ENCODE results near the gene EML1.

Gene EML1

DNA sequence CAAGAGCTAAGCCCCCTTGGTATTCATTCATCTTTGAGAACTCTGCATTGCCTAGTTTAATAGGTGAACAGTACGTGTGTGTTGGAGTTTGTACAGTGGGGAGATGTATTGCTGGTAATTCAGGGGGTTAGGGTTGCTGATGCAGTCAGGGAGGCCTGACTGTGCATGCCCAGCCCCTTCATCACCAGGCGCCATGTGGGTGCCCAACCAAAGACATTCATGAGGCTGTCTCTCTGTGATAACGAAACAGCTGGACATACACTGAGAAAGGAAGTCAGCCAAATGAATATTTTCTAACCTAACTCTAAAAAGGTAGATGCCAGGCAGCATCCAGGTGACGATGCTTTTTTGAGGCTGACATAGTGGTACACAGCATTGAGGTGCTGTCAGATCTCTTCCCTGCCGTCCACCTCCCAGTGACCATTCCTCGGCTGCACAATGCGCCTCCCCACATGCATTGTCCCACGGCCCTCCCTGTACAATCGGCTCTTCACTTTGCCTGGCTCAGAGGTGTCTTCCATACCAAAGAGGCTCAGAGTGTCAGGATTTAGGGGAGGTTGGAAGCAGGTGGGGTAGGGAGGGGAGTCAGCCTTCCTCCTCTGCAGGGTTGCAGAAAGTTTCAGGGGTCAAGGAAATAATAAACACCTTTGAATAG lies 19.0 kb downstream of the EML1 start:
- Histone ChIP-seq H3K27ac (ENCODE audit: low read depth, low read length) (no peak overlapping the region), H3K27me3 (ENCODE audit: control insufficient read depth in 5 of 5, insufficient read depth in 4 of 5, low read length in 5 of 5) (no peaks in the 10 kb centered on the region), H3K36me3 (ENCODE audit: control insufficient read depth in 5 of 5, insufficient read depth in 5 of 5, low read length in 5 of 5) (no peaks in the 10 kb centered on the region), H3K9me3 (ENCODE audit: control insufficient read depth in 5 of 5, low read length in 5 of 5) (no peaks in the 10 kb centered on the region), H3K4me3 (ENCODE audit: low read depth in 1 of 5, low read length in 5 of 5) (no peak overlapping the region), H3K4me1 (ENCODE audit: control insufficient read depth in 5 of 5, insufficient read depth in 5 of 5, low read length in 5 of 5) (peaks cover 4 to 35% (median 28%) of the 10 kb centered on the region in 5 donors), H3K9ac (ENCODE audit: low read length in 5 of 5) (no peak overlapping the region)

DNA sequence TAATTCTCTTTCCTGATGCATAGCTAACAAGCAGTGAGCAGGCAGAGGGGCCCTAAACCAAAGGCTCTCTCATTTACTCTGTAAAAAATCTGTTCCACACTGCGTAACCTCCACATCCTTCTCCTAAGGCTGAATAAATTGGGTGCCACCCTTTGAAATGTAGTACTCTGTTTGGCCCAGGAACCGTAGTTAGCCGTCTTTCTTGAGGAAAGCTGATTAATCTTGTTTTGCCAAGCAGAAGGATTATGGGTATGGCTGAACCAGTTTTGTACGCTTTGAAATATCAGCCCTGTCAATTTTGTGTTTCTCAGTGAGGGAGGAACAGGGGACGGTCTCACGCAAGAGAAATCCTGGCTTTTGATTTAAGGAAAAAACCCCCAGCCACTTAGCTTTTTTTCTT lies 19.7 kb downstream of the EML1 start:
- Histone ChIP-seq H3K27ac (ENCODE audit: low read depth, low read length) (no peak overlapping the region), H3K36me3 (ENCODE audit: control insufficient read depth in 5 of 5, insufficient read depth in 5 of 5, low read length in 5 of 5) (no peaks in the 10 kb centered on the region), H3K9ac (ENCODE audit: low read length in 5 of 5) (no peak overlapping the region), H3K27me3 (ENCODE audit: control insufficient read depth in 5 of 5, insufficient read depth in 4 of 5, low read length in 5 of 5) (no peaks in the 10 kb centered on the region), H3K9me3 (ENCODE audit: control insufficient read depth in 5 of 5, low read length in 5 of 5) (no peaks in the 10 kb centered on the region), H3K4me1 (ENCODE audit: control insufficient read depth in 5 of 5, insufficient read depth in 5 of 5, low read length in 5 of 5) (peaks cover 4 to 30% (median 24%) of the 10 kb centered on the region in 5 donors), H3K4me3 (ENCODE audit: low read depth in 1 of 5, low read length in 5 of 5) (no peak overlapping the region)

DNA sequence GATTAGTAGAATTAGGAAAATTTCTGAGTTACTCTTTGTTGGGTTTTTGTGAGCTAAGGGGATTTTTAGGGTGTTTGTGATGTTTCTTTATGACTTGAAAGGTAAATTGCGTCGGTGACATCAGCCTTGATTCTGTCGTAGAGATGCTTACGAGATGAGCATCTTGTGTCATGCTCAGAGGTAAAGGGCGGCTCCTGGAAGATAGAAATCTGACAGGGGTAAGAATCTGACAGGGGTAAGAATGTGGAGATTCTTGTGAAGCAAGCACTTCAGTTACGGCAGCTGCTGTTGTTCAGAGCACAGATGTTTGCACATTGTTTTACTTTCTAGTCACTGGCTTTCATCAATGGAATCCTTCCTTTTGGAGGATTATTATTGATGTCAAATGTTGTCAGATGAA lies 22.5 kb downstream of the EML1 start:
- H3K4me3 ChIP-seq (ENCODE audit: low read depth in 1 of 5, low read length in 5 of 5), result no peak overlapping the region
- H3K4me1 ChIP-seq (ENCODE audit: control insufficient read depth in 5 of 5, insufficient read depth in 5 of 5, low read length in 5 of 5), result peaks cover 0 to 7% (median 3%) of the 10 kb centered on the region in 5 donors
- H3K9me3 ChIP-seq (ENCODE audit: control insufficient read depth in 5 of 5, low read length in 5 of 5), result no peaks in the 10 kb centered on the region
- no peak overlapping the region for H3K27ac ChIP-seq (ENCODE audit: low read depth, low read length)
- H3K9ac ChIP-seq (ENCODE audit: low read length in 5 of 5), result no peak overlapping the region
- no peaks in the 10 kb centered on the region for H3K36me3 ChIP-seq (ENCODE audit: control insufficient read depth in 5 of 5, insufficient read depth in 5 of 5, low read length in 5 of 5)
- H3K27me3 ChIP-seq (ENCODE audit: control insufficient read depth in 5 of 5, insufficient read depth in 4 of 5, low read length in 5 of 5), result no peaks in the 10 kb centered on the region

DNA sequence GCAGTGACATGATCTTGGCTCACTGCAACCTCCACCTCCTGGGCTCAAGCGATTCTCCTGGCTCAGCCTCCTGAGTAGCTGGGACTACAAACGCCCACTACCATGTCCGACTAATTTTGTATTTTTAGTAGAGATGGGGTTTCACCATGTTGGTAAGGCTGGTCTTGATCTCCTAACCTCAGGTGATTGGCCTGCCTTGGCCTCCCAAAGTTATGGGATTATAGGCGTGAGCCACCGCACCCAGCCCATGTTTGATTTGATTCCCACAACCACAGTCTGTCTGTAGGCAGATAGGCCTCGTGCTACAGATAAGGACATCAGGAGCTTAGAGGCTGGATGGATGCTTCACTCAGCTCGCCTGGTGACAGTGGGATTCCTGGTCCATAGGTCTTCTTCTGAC lies 23.0 kb downstream of the EML1 start:
- Histone ChIP-seq H3K27me3 (ENCODE audit: control insufficient read depth in 5 of 5, insufficient read depth in 4 of 5, low read length in 5 of 5) (no peaks in the 10 kb centered on the region), H3K36me3 (ENCODE audit: control insufficient read depth in 5 of 5, insufficient read depth in 5 of 5, low read length in 5 of 5) (no peaks in the 10 kb centered on the region), H3K27ac (ENCODE audit: low read depth, low read length) (no peak overlapping the region), H3K9me3 (ENCODE audit: control insufficient read depth in 5 of 5, low read length in 5 of 5) (no peaks in the 10 kb centered on the region), H3K4me1 (ENCODE audit: control insufficient read depth in 5 of 5, insufficient read depth in 5 of 5, low read length in 5 of 5) (peaks cover 0 to 7% (median 3%) of the 10 kb centered on the region in 5 donors), H3K4me3 (ENCODE audit: low read depth in 1 of 5, low read length in 5 of 5) (no peak overlapping the region), H3K9ac (ENCODE audit: low read length in 5 of 5) (no peak overlapping the region)

DNA sequence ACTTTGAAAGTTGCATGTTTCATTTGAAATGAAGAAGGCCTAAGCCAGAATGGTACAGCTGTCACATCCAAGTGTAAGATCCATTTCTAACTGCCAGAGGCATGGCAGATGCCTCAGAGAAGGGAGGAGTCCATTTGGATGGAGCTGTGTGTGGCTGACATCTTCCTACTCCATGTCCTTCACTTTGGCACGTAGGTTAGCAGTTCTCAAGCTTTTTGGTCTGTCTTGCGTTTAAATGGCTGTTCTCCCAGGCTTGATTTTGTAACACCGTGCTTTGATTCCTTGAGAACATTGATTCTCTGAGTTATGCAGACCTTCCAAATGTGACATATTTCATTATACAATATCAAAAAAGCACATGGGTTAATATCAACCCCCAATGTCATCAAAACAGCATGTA lies 23.4 kb downstream of the EML1 start:
- no peaks in the 10 kb centered on the region for H3K27me3 ChIP-seq (ENCODE audit: control insufficient read depth in 5 of 5, insufficient read depth in 4 of 5, low read length in 5 of 5)
- H3K27ac ChIP-seq (ENCODE audit: low read depth, low read length), result no peak overlapping the region
- H3K4me1 ChIP-seq (ENCODE audit: control insufficient read depth in 5 of 5, insufficient read depth in 5 of 5, low read length in 5 of 5), result peaks cover 0 to 7% (median 3%) of the 10 kb centered on the region in 5 donors
- H3K36me3 ChIP-seq (ENCODE audit: control insufficient read depth in 5 of 5, insufficient read depth in 5 of 5, low read length in 5 of 5), result no peaks in the 10 kb centered on the region
- H3K9me3 ChIP-seq (ENCODE audit: control insufficient read depth in 5 of 5, low read length in 5 of 5), result no peaks in the 10 kb centered on the region
- no peak overlapping the region for H3K9ac ChIP-seq (ENCODE audit: low read length in 5 of 5)
- no peak overlapping the region for H3K4me3 ChIP-seq (ENCODE audit: low read depth in 1 of 5, low read length in 5 of 5)

DNA sequence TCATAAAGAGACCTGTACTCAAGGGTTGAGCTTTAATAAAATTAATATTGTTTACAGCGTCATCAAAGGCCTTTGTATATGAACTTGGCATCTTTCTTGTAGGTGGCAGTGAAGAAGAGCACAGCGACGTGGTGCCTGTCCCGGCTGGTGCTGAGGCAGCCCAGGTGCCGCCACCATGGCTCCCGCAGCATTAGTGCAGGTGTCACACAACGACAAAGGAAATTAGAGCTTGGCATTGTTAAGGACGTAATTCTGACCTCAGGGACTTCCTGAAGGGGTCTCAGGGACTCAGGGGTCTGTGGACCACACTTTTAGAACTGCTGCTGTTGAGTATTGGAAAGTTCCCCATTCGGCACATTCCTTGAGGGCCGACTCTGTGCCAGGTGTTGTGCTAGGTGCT lies 24.1 kb downstream of the EML1 start:
- H3K9ac ChIP-seq (ENCODE audit: low read length in 5 of 5), result no peak overlapping the region
- H3K27me3 ChIP-seq (ENCODE audit: control insufficient read depth in 5 of 5, insufficient read depth in 4 of 5, low read length in 5 of 5), result no peaks in the 10 kb centered on the region
- H3K4me1 ChIP-seq (ENCODE audit: control insufficient read depth in 5 of 5, insufficient read depth in 5 of 5, low read length in 5 of 5), result peaks cover 0 to 9% (median 3%) of the 10 kb centered on the region in 5 donors

DNA sequence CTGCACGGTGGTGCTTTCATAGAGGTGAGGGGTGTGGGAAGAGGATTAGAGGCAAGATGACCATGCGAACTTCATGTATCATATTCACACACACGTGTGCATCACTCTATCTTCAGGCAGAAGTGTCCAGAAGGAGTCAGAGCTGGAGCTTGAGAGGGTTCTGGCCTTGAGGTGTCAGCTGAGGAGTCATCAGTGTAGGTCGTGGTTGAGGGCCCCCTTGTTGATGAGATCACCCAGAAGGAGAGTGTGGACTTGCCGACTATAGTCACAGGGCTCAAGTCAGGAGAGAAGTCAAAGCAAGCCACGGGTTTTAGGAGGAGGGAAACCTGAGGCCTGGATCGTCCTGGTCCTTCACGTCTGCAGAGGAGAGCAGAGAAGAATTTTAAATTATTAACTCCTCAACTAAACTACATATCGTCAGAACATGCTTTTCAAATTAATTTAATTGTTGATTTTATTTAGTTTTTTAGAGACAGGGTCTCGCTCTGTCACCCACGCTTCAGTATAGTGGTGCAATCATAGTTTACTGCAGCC lies 25.4 kb downstream of the EML1 start:
- Histone ChIP-seq H3K4me3 (ENCODE audit: low read depth in 1 of 5, low read length in 5 of 5) (no peak overlapping the region), H3K9me3 (ENCODE audit: control insufficient read depth in 5 of 5, low read length in 5 of 5) (no peaks in the 10 kb centered on the region), H3K27ac (ENCODE audit: low read depth, low read length) (no peak overlapping the region), H3K9ac (ENCODE audit: low read length in 5 of 5) (no peak overlapping the region), H3K36me3 (ENCODE audit: control insufficient read depth in 5 of 5, insufficient read depth in 5 of 5, low read length in 5 of 5) (no peaks in the 10 kb centered on the region), H3K27me3 (ENCODE audit: control insufficient read depth in 5 of 5, insufficient read depth in 4 of 5, low read length in 5 of 5) (no peaks in the 10 kb centered on the region), H3K4me1 (ENCODE audit: control insufficient read depth in 5 of 5, insufficient read depth in 5 of 5, low read length in 5 of 5) (peaks cover 0 to 16% (median 3%) of the 10 kb centered on the region in 5 donors)

More for the DNA sequence above, 24.1 kb downstream of the EML1 start:
- Histone ChIP-seq H3K4me3 (ENCODE audit: low read depth in 1 of 5, low read length in 5 of 5) (no peak overlapping the region), H3K9me3 (ENCODE audit: control insufficient read depth in 5 of 5, low read length in 5 of 5) (no peaks in the 10 kb centered on the region), H3K27ac (ENCODE audit: low read depth, low read length) (no peak overlapping the region), H3K36me3 (ENCODE audit: control insufficient read depth in 5 of 5, insufficient read depth in 5 of 5, low read length in 5 of 5) (no peaks in the 10 kb centered on the region)

DNA sequence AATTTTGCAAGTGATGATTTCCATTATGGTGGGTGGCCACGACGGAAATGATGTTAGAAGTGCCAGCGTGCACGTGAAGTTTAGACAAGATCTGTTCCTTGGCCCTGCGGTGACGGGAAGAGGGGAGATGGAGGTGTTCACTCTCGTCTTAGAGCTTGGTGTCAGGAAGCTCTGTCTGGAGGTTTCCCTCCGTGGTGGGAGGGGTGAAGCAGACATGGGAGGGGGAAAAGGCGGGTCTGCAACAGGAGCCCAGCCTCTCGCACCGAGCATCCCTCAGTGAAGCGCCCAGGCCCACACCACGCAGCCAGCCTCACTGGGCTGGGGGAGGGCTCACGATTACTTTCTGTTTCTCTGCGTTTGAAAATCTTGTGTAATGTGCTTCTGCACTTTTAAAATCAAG lies 26.3 kb downstream of the EML1 start:
- no peaks in the 10 kb centered on the region for H3K27me3 ChIP-seq (ENCODE audit: control insufficient read depth in 5 of 5, insufficient read depth in 4 of 5, low read length in 5 of 5)
- no peak overlapping the region for H3K9ac ChIP-seq (ENCODE audit: low read length in 5 of 5)
- no peaks in the 10 kb centered on the region for H3K9me3 ChIP-seq (ENCODE audit: control insufficient read depth in 5 of 5, low read length in 5 of 5)
- H3K36me3 ChIP-seq (ENCODE audit: control insufficient read depth in 5 of 5, insufficient read depth in 5 of 5, low read length in 5 of 5), result no peaks in the 10 kb centered on the region
- H3K4me1 ChIP-seq (ENCODE audit: control insufficient read depth in 5 of 5, insufficient read depth in 5 of 5, low read length in 5 of 5), result peaks cover 0 to 16% (median 3%) of the 10 kb centered on the region in 5 donors
- no peak overlapping the region for H3K27ac ChIP-seq (ENCODE audit: low read depth, low read length)
- no peak overlapping the region for H3K4me3 ChIP-seq (ENCODE audit: low read depth in 1 of 5, low read length in 5 of 5)

DNA sequence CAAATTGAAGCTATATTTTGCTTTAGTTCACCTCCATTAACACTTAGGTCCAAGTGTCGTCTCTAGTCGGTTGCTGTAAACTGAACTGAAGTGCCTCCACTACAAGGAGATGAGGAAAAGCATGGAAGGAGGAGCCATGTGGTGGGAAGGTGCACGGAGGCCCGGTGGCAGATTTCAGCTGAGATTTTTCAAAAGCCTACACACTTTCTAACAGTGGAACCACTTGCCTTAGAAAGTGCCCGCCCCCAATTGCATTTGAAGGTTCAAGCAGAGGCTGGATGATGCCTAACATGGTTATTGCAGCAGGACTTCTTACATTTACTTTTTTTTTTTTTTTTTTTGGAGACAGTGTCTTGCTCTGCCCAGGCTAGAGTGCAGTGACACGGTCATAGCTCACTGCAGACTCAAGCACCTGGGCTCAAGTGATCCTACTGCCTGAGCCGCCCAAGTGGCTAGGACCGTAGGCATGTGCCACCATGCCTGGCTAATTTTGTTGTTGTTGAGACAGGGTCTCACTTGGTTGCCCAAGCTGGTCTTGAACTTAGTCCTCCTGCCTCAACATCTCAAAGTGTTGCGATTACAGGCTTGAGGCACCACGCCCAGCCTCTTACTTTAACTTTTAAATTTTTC lies 27.6 kb downstream of the EML1 start:
- no peaks in the 10 kb centered on the region for H3K9me3 ChIP-seq (ENCODE audit: control insufficient read depth in 5 of 5, low read length in 5 of 5)
- H3K4me3 ChIP-seq (ENCODE audit: low read depth in 1 of 5, low read length in 5 of 5), result no peak overlapping the region
- H3K27ac ChIP-seq (ENCODE audit: low read depth, low read length), result no peak overlapping the region
- no peak overlapping the region for H3K9ac ChIP-seq (ENCODE audit: low read length in 5 of 5)
- peaks cover 0 to 16% (median 3%) of the 10 kb centered on the region in 5 donors for H3K4me1 ChIP-seq (ENCODE audit: control insufficient read depth in 5 of 5, insufficient read depth in 5 of 5, low read length in 5 of 5)
- H3K36me3 ChIP-seq (ENCODE audit: control insufficient read depth in 5 of 5, insufficient read depth in 5 of 5, low read length in 5 of 5), result no peaks in the 10 kb centered on the region
- H3K27me3 ChIP-seq (ENCODE audit: control insufficient read depth in 5 of 5, insufficient read depth in 4 of 5, low read length in 5 of 5), result no peaks in the 10 kb centered on the region

Measured in subcutaneous abdominal adipose tissue (tissue), 5 donors.